Adipocyte (in vitro differentiated cells): ENCODE data around the gene TWSG1.
"Not testable (repeated sequence)": the region's sequence is repeated elsewhere in the genome, so short reads cannot be mapped to it uniquely, and the experiment has no call there.

Experiments
- DNase-seq: peaks from one replicate; pipeline ENCODE4 v3.0.0-alpha.2; 2015; ENCODE audit warnings: low read depth
- H3K27me3 ChIP-seq: replicated peaks from 2 replicates; pipeline ENCODE4 v1.7.0; 2013; ENCODE audit warnings: mild to moderate bottlenecking, low read length, moderate library complexity; ENCODE audit not compliant: control insufficient read depth, insufficient read depth
- H3K36me3 ChIP-seq: 2 replicates; pipeline ENCODE4 v1.7.0; 2013; ENCODE audit warnings: low read length, mild to moderate bottlenecking, moderate library complexity; ENCODE audit not compliant: control insufficient read depth, insufficient read depth, severe bottlenecking
- H3K4me1 ChIP-seq: 2 replicates; pipeline ENCODE4 v1.7.0; 2013; ENCODE audit warnings: mild to moderate bottlenecking, low read length, moderate library complexity; ENCODE audit not compliant: control insufficient read depth, insufficient read depth
- H3K4me3 ChIP-seq: 2 replicates; pipeline ENCODE4 v1.7.0; 2013; ENCODE audit warnings: mild to moderate bottlenecking, low read length, moderate library complexity
- H3K9ac ChIP-seq: 2 replicates; pipeline ENCODE4 v1.7.0; 2013; ENCODE audit warnings: mild to moderate bottlenecking, low read length, moderate library complexity
- H3K9me3 ChIP-seq: 2 replicates; pipeline ENCODE4 v1.7.0; 2013; ENCODE audit warnings: mild to moderate bottlenecking, low read length, moderate library complexity; ENCODE audit not compliant: control insufficient read depth

The TWSG1 gene

DNA sequence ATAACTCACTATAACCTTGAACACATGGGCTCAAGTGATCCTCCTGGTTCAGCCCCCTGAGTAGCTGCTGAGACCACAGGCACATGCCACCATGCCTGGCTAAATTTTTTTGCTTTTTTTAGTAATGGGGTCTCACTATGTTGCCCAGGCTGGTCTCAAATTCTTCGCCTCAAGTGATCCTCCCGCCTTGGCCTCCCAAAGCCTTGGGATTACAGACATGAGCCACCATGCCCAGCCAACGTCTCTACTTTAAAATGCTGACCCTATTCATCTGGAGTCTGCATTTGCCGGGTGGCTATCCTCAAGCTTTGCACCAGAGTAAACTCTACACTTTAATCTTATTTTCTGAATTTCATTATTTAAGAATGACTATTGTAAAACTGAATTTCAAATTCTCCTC is 103.1 kb downstream of the TWSG1 start:
- no peak overlapping the region for H3K9ac ChIP-seq
- H3K9me3 ChIP-seq, result no peaks in the 10 kb centered on the region
- DNase-seq, result no peak
- H3K4me1 ChIP-seq, result peaks cover 11% of the 10 kb centered on the region
- H3K36me3 ChIP-seq, result no peaks in the 10 kb centered on the region
- no peaks in the 10 kb centered on the region for H3K27me3 ChIP-seq
- H3K4me3 ChIP-seq, result no peak overlapping the region

- Histone ChIP-seq H3K9me3 (no peaks in the 10 kb centered on the region), H3K36me3 (no peaks in the 10 kb centered on the region), H3K4me3 (no peak overlapping the region), H3K4me1 (peaks cover 11% of the 10 kb centered on the region), H3K27me3 (no peaks in the 10 kb centered on the region), H3K9ac (no peak overlapping the region)
- no peak for DNase-seq
Observed at GRCh38 chr18:9441061-9441460, 106.5 kb downstream of the TWSG1 start.

DNA sequence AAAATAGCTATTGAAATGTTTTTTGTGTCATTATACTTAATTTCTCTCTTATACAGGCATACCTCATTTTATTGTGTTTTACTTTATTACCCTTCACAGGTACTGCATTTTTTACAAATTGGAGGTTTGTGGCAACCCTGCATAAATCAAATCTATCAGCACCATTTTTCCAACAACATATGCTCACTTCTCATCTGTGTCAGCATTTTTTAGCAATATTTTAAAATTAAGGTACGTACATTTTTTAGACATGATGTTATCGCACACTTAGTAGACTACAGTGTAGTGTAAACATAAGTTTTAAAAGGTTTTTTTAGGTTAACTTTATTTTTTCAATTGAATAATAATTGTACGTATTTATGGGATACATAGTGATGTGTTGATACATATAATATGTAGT is 110.0 kb downstream of the TWSG1 start:
- peaks cover 3% of the 10 kb centered on the region for H3K4me1 ChIP-seq
- H3K27me3 ChIP-seq, result no peaks in the 10 kb centered on the region
- no peak overlapping the region for H3K9ac ChIP-seq
- no peak for DNase-seq
- no peaks in the 10 kb centered on the region for H3K36me3 ChIP-seq
- H3K9me3 ChIP-seq, result peaks cover 17% of the 10 kb centered on the region
- no peak overlapping the region for H3K4me3 ChIP-seq

DNA sequence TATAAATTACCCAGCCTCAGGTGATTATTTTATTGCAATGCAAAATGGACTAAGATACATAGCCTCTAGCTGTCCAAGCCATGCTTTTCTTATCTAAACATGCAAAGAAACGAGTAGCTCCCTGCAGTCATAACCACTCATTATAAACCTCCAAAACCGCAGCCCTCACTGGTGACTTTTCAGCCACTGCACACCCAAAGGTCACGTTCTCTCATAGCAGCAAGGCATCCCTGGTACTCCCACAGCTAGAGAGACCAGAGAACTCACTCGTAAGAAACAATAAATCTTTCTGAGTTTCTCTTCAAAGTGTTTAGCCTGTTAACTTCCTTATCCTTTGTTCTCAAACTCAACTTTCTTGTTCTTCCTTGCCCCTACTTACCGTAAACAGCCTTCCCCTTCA is 112.3 kb downstream of the TWSG1 start:
- Histone ChIP-seq H3K4me3 (no peak overlapping the region), H3K9me3 (peaks cover 17% of the 10 kb centered on the region), H3K27me3 (no peaks in the 10 kb centered on the region), H3K36me3 (no peaks in the 10 kb centered on the region), H3K9ac (no peak overlapping the region), H3K4me1 (peaks cover 13% of the 10 kb centered on the region)
- no peak for DNase-seq

- Histone ChIP-seq H3K4me3 (no peak overlapping the region), H3K9ac (no peak overlapping the region), H3K4me1 (peaks cover 13% of the 10 kb centered on the region), H3K27me3 (no peaks in the 10 kb centered on the region), H3K36me3 (no peaks in the 10 kb centered on the region), H3K9me3 (peaks cover 17% of the 10 kb centered on the region)
- no peak for DNase-seq
Observed at GRCh38 chr18:9447334-9447733, 112.8 kb downstream of the TWSG1 start.

- Histone ChIP-seq H3K4me1 (peaks cover 13% of the 10 kb centered on the region), H3K36me3 (no peaks in the 10 kb centered on the region), H3K9me3 (peaks cover 17% of the 10 kb centered on the region), H3K9ac (no peak overlapping the region), H3K27me3 (no peaks in the 10 kb centered on the region), H3K4me3 (peak overlapping the region; percentile 8)
- peak; percentile 36 for DNase-seq
Observed at GRCh38 chr18:9449600-9450414, 115.2 kb downstream of the TWSG1 start.

DNA sequence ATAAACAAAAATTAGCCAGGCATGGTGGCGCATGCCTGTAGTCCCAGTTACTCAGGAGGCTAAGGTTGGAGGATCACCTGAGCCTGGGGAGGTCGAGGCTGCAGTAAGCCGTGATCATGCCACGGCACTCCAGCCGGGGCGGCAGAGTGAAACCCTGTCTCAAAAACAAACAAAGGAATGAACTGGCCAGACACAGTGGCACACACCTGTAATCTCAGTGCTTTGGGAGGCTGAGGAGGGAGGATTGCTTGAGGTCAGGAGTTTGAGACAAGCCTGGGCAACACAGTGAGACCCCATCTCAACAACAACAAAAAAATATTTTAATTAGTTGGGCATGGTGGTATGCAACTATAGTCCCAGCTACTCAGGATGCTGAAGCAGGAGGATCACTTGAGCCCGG is 116.3 kb downstream of the TWSG1 start:
- not testable (repeated sequence) for H3K4me3 ChIP-seq, H3K36me3 ChIP-seq, H3K9ac ChIP-seq, DNase-seq, H3K27me3 ChIP-seq
- H3K9me3 ChIP-seq, result peaks cover 22% of the 10 kb centered on the region
- H3K4me1 ChIP-seq, result peaks cover 13% of the 10 kb centered on the region
